NCI-H69 (cell line): ENCODE data around the gene MGST2.
A peak's percentile ranks its signal among the peaks of the same experiment; 100 is the strongest.
"Not testable (repeated sequence)": the region's sequence is repeated elsewhere in the genome, so short reads cannot be mapped to it uniquely, and the experiment has no call there.

Source experiments
- DNase-seq: peaks from one replicate; lab custom pipeline; 2025; lab: John Stamatoyannopoulos, UW

The MGST2 gene

DNA sequence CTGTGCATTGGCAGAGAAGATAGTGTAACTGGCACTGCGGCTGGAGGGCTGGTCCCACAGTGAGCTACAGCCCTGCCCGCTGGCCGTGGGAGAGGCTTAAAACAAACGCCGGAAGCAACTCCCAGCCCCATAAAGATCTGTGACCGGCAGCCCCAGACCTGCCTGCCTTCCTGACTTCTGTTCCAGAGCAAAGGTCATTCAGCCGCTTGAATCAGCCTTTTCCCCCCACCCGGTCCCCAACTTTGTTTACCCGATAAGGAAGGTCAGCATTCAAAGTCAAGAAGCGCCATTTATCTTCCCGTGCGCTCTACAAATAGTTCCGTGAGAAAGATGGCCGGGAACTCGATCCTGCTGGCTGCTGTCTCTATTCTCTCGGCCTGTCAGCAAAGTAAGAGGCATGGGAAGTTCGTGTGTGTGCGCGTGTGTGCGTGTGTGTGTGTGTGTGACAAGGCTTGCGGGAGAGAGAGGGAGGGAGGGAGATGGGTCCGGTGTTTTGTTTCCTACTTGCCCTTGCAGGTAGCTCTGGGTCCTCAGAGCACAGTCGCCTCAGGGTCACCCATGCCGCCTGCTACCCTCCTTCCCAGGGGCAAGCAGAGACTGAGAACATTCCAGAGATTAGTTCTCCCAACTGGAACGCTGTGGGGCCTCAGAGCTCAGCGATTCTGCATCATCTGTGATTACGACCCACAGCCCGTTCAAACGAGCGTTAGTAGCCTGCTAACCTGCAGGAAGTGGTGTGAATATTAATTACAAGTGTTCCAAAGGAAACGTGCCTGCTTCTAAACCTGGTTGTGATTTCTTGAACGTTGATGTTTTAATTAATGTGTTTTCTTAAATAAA is at the start of gene MGST2:
MGST2 (plus strand) TSS at position 130 of the 840 bp plus-strand sequence; CDS start at position 331, 201 bp downstream.
- DNase-seq: peak; percentile 86

DNA sequence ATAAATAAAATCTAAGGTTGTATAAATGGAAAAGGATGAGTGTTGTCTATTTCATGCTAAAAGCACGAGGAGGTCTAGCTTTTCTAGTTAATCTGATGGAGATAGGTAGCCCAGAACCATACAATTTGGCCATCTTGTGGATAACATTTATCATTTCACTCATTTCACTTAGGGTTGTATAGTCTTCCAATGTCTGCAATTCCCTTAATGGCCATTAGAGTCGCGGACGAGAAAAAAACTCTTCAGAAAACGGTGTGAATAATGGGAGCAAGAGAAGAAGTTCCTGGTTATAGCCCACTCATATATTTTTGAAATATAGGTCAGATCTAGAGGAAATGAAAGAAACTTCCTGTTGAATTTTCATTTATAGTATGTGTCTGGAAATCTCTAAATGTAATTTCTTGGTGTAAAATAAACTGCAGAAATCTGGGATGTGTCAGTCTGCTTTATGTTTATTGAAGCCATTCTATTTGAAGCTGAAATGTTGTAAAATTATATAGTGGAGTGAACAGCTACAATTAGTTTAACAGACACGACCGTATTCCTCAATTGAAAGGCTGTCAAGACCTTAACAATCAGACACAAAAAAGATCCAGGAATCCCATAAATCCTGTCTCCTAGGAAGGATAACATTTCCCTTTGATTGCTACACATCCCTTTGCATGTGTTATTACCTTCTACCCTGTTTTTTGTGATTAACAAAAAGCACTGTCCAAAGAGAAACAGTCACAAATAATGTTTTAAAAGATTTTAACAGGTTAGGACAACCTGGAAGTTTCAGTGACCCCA is 47.7 kb upstream of the MGST2 start:
- peak; percentile 5 for DNase-seq

DNA sequence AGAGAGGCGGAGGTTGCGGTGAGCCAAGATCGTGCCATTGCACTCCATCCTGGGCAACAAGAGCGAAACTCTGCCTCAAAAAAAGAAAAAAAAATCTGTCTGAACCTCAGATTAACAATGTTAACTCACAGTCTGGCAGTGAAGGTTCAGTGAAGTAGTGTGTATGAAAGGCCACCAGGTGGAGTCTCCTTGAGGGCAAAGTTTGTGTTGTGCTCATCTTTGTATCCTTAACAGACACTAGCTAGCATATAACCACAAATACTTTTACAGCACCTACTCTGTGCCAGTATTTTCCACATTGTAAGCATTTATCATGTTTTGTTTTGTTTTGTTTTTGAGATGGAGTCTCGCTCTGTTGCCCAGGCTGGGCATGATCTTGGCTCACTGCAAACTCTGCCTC is 46.0 kb upstream of the MGST2 start:
- DNase-seq: peak; percentile 41

DNA sequence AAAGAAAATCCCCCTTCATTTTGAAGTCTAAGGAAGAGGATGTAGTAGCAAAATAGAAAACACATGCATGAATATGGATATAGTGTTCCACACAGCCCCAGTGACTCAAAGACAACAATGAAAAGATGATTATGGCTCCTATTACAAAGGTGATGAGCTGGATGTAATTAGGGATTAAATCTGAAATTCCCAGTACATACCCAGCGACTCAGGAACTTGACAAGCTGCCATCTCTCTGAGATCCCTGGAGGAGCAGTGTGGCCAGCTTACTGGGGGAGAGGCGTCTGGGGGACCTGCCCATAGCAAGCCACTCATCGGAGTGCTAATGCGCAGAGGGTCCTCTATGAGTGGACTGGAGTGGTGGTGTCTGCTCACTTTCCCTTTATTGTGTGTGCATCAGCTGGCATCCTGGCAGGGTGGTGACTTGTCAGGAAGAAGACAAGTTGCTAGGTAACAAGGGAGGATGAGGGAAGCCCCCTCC is 42.7 kb upstream of the MGST2 start:
- peak; percentile 42 for DNase-seq

DNA sequence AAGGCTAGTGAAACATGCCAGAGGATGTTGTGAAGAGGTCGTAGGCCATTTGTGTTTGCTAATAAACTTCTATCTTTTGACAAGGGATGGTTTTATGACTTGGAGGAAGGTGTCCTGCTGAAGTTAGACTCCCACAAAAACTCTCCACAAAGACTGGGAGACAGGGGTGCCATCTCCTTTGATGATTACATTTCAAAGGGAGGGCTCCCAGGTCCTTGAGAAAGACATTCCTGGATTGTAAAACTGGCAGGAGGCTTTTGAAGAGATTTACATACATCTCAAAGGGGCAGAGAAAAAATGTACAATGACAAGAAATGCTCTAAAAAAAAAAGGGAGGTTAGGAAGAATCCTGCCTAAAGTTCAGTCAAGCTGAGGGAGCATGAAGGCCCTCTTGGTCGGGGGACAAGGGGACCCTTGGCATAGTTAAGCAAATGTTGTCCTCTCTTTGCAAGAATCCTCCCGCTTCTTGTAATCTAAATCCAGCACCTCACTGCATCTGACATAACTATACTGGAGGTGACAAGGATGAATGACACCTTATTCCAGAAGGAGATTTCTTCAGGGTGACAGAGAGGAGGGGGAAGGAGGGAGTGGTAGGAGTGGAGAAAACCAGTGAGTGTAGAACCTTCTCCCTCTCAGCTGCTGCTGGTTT is 41.1 kb upstream of the MGST2 start:
- DNase-seq: no peak

DNA sequence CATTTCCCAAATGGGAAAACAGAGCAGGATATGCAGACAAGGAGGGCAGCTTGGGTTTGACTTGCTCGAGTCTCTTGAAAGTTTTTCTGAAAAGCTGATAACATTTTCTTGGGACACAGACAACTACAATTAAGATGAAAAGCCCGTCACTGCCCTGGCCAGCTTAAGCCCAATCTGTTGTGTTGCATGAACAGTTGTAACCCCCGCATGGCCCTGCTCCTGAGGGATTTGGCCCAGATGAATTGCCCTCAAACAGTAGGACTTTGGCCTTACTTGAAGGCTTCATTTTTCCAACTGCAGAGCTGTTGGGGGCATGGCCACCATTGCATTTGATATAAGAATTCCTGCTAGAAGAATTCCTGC is 40.5 kb upstream of the MGST2 start:
- DNase-seq: no peak

DNA sequence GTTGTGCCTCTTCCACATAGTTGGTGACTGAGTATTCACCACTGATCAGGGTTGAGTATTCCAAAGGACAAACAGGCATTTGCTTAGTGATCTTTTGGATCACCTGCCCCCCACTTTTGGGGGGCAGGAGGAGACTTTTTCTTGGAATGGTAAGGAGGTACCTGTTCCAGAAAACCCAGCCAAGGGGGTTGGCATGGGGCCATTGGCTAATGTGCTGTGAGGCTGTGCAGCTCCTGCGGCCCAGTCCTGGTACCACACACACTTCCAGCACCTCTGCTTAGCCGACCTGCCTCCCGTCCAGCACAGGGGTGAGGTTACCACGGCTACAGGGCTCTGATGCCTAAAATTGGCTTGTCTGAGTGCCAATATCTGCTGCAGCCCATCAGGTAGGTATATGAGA is 40.1 kb upstream of the MGST2 start:
- no peak for DNase-seq

DNA sequence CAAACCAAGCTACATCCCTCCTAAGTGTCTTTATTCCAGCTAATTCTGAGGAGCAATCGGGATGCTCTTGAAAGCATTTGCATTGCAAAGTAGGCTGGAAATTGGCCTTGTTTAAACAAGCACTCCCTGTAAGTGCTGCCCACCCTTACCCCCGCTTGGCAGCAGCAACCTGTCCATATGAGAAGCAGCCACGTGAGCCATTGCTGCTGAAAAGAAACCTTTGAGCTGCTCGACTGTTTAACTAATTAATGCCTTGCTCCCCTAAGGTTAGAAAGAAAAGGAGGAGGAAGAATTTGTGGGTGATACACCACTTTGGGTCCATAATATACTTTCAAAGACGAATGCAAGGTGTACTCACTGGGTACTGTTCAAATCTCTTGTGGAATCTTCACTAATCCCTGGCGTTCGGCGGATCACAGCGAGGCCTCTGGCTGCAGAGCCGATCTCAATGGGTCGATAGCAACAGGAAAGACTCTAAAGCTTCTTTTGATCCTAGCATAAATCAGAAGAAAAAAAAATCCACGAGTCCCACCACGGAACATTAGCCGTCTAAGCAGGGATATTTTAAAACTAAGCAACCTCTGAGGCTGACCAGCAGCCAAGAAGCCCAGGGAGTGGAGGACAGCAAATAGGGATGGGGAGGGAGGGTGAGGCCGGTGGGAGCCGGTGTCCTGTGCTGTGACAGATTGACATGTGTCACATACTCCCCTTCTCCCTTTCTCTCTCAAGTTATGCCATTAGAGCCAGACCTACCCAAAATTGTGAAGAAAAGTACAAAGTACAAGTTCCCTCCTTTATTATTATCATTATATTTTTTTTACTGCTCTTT is 37.2 kb upstream of the MGST2 start:
- peak; percentile 85 for DNase-seq

DNA sequence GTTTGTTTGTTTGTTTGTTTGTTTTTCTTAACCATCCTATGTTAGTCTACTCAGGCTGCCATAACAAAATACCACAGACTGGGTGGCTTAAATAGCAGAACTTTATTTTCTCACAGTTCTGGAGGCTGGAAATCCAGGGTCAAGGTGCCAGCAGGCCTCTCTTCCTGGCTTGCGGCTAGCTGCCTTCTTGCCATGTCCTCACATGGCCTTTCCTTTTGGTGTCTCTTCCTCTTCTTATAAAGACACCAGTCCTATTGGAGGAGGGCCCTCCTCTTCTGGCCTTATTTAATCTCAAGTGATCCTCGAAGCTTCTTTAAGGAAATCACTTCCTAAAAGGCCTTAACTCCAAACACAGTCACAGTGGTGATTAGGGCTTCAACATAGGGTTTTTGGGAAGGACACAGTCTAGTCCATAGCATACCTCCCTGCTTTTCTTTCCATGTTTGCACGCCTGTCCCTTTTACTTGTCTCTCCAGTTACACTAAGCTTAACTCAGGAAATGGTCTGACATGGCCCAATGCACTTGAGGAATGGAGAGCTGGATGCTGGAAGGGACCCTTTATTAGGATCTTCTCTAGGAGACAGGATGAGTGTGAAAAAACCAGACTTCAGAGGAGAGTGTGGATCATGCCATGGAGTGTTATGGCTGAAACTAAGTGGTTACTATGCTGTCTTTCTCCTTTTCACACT is 36.0 kb upstream of the MGST2 start:
- no peak for DNase-seq

DNA sequence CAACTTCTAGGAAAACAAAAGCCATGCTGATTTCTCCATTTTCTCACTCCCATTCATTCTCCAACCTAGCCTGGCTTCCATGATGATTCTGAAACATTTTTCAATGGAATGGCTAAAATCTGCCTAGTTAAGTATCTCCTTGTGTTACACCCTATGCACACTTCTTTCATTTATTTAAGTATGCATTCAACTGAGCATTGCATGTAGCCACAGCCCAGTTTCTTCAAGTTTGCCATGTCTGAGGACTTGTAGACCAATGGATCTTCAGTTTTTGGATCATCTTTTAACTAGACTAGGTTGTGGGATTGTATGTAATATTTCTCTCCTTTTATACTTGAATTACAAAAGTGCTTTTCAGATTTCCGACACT is 35.5 kb upstream of the MGST2 start:
- DNase-seq: no peak

DNA sequence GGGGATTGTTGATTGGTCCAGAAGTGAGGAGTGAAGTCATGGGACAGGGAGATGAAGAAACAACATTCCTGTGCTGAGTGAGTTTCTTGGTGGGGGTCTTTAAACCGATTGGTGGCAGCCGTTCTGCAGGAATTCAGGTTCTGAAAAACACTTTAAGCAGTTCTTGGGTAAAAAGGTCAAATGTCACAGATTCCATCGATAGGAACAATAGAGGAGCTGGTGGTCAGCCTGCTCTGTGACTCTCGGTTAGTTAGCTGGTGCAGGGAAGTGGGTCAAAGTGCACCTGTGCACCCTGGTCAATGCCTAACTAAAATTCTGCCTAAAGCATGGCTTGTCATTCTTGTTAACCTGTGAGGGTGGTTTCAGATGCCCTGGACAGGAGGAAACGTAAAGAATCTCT is 34.6 kb upstream of the MGST2 start:
- DNase-seq: no peak

DNA sequence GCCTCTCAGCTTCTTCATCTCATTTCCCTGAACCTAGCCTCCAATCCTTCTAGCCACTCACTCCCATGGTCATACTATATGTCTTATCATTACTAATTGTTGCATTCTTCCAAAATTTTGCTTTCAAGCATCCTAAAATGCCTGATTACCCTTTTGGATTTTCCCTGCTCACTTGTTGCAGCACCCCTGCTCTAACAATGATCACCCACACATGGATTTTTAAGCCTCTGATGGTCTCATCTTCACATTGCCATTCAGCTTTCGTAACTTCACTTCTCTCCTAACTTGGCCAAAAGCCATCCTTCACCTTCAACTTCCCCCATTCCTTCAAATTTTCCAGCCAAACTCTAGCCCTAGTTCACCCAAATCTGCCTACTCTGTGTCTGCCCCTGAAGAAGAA is 33.8 kb upstream of the MGST2 start:
- DNase-seq: no peak

DNA sequence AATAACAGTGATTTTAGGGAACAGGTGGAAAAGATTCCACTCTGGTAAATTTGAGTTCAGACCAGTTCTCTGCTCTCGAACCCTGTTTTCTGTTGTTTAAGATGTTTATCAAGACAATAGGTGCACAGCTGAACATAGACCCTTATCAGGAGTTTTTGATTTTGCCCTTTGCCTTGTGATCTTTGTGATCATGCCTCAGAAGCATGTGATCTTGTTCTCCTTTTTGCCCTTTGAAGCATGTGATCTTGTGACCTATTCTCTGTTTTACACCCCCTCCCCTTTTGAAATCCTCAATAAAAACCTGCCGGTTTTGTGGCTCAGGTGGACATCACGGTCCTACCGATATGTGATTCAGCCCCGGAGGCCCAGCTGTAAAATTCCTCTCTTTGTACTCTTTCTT is 32.9 kb upstream of the MGST2 start:
- DNase-seq: not testable (repeated sequence)

DNA sequence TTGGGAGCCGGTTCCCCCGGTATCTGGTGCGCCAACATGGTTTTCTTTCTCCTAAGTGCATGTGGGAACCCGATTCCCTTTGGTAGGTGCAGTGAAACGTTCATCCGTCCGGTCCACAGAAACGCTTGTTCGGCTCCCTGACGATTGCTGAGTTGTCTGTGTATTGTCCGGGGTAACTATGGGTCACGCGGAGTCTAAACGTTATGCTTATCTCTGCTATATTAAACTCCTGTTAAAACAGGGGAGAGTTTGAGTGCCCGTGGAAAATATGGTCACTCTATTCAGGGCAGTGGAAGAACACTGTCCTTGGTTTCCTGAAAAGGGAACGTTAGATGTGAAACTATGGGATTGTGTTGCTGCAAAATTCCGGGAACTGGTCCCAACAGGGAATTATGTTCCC is 32.4 kb upstream of the MGST2 start:
- DNase-seq: no peak

DNA sequence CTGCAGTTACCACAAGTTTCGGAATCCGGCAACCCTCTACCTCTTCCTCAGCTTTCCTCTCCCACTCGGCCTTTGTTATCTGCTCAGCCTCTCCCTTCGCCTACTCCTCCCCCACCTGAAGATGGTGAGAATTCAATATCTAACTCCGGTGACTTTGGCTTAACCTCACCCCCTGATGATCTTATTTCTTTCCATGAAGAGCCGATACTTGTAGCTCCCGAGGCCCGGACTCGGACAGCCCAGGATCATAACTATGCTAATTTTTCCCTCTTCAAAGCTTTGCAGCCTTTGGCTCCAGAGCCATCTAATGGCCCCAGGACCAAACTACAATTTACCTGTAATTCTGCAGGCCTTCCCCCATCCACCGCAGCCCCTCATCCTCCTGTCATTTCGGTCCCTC is 32.0 kb upstream of the MGST2 start:
- peak; percentile 46 for DNase-seq

DNA sequence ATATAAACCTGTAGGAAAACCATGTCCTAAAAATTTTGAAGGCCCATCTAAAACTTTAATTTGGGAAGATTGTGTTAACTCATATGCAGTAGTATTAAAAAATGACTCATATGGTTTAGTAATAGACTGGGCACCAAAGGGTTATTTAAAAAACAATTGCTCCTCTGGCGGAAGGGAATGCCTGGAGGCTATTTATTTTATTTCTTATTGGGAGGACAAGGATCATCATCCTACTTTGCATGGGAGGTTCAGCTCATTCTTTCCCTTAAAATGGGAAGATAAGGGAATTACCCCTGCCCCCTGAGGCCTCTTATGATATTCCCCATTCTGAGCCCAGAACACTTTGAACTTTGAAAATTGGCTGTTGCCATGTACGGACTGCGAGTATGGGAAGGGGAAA is 29.7 kb upstream of the MGST2 start:
- peak; percentile 2 for DNase-seq

DNA sequence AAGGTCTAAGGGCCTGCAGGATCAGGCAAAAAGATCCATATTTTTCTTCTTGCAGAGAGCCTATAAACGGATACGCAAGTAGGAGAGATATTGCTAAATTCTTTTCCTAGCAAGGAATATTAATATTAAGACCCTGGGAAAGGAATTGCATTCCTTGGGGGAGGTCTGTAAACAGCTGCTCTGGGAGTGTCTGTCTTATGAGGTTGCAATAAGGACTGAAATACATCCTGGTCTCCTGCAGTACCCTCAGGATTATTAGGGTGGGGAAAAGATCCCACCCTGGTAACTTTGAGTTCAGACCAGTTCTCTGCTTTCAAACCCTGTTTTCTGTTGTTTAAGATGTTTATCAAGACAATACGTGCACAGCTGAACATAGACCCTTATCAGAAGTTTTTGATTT is 27.3 kb upstream of the MGST2 start:
- not testable (repeated sequence) for DNase-seq

DNA sequence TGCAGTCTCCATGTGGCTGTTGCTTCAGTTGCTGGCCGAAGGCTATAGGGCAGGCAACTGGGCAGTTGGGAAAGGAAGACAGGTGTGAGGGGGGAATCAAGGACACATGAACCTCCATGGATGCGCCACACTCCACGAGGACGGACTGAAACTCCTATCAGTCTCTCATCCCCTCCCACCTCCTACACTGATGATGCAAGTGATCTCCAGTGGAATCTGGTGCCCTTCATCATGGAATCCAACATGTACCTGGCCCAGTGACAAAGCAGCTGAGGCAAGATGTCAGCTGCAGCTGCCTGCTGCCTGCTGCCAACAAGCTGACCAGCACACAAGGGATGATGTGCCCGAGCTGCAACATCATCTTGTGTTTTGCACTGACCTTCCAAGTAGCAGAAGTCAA is 26.0 kb upstream of the MGST2 start:
- no peak for DNase-seq

DNA sequence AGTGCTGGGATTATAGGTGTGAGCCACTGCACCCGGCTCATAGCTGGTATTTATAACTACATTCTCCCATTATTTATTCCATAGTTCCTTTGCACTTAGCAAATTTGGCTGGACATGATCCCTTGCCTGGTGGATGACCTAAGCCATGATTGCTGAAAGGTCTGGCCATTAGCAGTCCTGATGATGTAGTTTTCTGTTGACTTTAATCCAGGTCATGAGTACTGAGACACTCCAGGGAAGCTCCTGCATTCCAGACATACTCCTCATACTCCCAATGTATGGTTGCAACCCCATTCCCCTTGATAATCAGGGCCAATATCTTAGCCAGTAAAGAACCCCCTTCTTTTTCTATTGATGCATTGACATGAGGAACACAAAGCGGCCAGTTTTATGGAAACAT is 24.4 kb upstream of the MGST2 start:
- DNase-seq: no peak

DNA sequence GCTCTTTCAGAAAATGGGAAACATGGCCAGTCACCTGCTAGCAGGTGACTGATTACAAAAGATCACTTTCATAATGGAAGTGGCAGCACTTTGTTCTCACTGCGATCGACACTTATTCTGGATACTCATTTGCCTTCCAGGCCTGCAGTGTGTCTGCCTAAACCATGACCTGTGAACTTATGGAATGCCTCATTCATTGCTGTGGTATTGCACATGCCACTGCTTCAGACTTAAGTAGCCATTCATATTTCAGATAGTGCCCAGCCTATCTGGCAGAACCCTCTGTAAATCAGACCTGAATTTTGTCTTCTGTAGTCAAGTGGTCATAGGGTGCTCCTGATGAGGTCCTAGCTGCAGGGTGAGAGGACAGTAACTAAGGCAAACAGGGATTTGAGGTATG is 23.3 kb upstream of the MGST2 start:
- no peak for DNase-seq
